BLaER1 (cell line): Measurements from ENCODE around the gene OCIAD1.

Experiments
- H3K27ac ChIP-seq: shearing (Covaris generic); formaldehyde crosslinking; 2 replicates; pipeline ENCODE4 v1.8.1; 2022
- H3K27me3 ChIP-seq: shearing (Covaris generic); formaldehyde crosslinking; 2 replicates; pipeline ENCODE4 v1.8.1; 2022
- H3K36me3 ChIP-seq: shearing (Covaris generic); formaldehyde crosslinking; 2 replicates; pipeline ENCODE4 v1.8.1; 2022
- H3K4me1 ChIP-seq: shearing (Covaris generic); formaldehyde crosslinking; 2 replicates; pipeline ENCODE4 v1.8.1; 2022
- H3K4me2 ChIP-seq: shearing (Covaris generic); formaldehyde crosslinking; 2 replicates; pipeline ENCODE4 v1.8.1; 2022
- H3K4me3 ChIP-seq: shearing (Covaris generic); formaldehyde crosslinking; 2 replicates; pipeline ENCODE4 v1.8.1; 2022
- H3K9ac ChIP-seq: shearing (Covaris generic); formaldehyde crosslinking; 2 replicates; pipeline ENCODE4 v1.8.1; 2022
- H3K9me3 ChIP-seq: shearing (Covaris generic); formaldehyde crosslinking; 2 replicates; pipeline ENCODE4 v1.8.1; 2022
- H4K20me1 ChIP-seq: shearing (Covaris generic); formaldehyde crosslinking; 2 replicates; pipeline ENCODE4 v1.8.1; 2022
- Cebpa-rat ChIP-seq: shearing (Covaris generic); IDR thresholded peaks from 2 replicates; pipeline ENCODE4 v1.8.1; 2022

Gene OCIAD1, protein sequence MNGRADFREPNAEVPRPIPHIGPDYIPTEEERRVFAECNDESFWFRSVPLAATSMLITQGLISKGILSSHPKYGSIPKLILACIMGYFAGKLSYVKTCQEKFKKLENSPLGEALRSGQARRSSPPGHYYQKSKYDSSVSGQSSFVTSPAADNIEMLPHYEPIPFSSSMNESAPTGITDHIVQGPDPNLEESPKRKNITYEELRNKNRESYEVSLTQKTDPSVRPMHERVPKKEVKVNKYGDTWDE

DNA sequence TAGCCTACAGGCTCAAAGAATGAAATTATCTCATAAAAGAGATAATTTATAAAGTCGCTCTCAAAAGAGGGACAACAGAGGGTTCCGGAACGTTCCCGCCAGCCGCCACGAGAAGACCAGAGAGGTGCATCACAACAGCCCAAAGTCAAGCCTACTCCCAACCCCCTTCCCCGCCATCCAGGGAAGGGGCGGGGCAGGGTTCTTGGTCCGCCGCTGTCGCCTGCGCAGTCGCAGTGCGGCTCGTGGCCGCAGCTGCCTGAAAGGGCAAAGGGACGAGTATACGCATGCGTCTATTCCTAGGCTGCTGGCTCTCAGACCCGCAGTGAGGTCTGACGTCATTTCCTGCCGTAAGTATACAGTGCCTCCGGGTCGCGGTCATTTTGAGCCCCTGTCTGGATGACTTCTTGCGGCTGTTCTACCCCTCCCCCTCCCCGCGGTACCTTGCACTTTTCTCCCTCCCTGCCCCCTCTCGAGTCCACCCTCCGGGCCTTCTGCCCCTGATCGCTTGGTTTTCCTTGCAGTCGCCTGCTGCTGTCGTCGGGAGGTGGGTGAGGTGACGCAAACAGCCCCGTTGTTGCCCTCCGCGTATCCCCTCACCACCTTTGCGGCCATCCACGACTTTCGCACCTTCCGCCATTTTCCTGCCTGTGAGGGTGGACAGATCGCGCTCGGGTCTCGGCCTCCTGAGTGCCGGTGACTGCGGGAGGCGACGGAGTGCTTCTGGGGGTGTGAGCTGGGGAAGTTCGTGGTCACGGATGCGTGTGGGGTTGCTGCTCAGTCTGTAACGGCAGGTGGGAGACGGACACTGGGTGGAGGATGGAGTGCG lies at the start of gene OCIAD1:
Gene OCIAD1, plus strand, starts transcription at position 383 of the 826 bp plus-strand sequence. CDS start 1,537 bp downstream, outside the sequence.
- Histone ChIP-seq H3K36me3 (peaks cover 29% of the 10 kb centered on the region), H3K9me3 (peaks cover 16% of the 10 kb centered on the region; the same call in 1 of the 2 replicates), H3K4me2 (peak within 1 kb of the TSS; percentile 89), H4K20me1 (no peaks in the 10 kb centered on the region), H3K27ac (peak within 1 kb of the TSS; percentile 98), H3K4me1 (peaks cover 18% of the 10 kb centered on the region), H3K4me3 (peak within 1 kb of the TSS; percentile 89), H3K9ac (peak within 1 kb of the TSS; percentile 98), H3K27me3 (no peaks in the 10 kb centered on the region)
- TF ChIP-seq Cebpa-rat = no peak

DNA sequence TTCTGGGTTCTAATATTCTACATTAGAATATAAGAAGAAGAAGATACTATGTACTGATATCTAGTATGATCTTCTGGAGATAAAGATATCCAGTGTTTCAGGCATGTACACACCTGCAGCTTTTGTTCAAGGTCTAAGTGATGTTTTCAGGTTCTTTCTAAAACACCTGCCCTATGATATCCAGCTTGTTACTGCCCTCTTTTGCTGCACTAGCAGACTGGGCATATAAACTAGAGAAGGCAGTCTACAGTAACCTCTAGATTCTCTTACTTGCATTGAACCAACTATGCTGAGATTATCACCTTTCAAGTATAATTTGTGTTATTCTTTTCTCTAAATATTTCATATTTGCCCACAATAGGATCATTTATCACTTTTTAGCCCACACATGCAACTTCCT lies 48.9 kb upstream of the OCIAD1 start:
- Histone ChIP-seq H3K27me3 (no peaks in the 10 kb centered on the region), H3K4me2 (no peak overlapping the region), H4K20me1 (peaks cover 28% of the 10 kb centered on the region), H3K9me3 (no peaks in the 10 kb centered on the region), H3K36me3 (no peaks in the 10 kb centered on the region), H3K27ac (no peak overlapping the region), H3K4me1 (peaks cover 21% of the 10 kb centered on the region), H3K4me3 (no peak overlapping the region), H3K9ac (no peak overlapping the region)
- TF ChIP-seq Cebpa-rat = no peak

DNA sequence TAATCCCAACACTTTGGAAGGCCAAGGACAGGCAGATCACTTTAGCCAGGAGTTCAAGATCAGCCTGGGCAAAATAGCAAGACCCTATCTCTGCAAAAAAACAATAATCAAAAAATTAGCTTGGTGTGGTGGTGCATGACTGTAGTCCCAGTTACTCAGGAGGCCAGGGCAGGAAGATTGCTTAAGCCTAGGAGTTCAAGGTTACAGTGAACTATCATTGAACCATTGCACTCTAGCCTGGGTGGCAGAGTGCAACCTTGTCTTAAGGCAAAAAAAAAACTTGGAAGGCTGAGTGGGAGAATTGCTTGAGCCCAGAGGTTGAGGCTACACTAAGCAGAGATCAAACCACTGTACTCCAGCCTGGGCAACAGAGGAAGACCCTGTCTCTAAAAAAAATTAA lies 45.6 kb upstream of the OCIAD1 start:
- Histone ChIP-seq H4K20me1 (no peaks in the 10 kb centered on the region), H3K4me1 (peaks cover 8% of the 10 kb centered on the region), H3K4me2 (no peak overlapping the region), H3K9ac (no peak overlapping the region), H3K27me3 (no peaks in the 10 kb centered on the region), H3K9me3 (no peaks in the 10 kb centered on the region), H3K36me3 (no peaks in the 10 kb centered on the region), H3K27ac (no peak overlapping the region), H3K4me3 (no peak overlapping the region)
- no peak for TF ChIP-seq Cebpa-rat

DNA sequence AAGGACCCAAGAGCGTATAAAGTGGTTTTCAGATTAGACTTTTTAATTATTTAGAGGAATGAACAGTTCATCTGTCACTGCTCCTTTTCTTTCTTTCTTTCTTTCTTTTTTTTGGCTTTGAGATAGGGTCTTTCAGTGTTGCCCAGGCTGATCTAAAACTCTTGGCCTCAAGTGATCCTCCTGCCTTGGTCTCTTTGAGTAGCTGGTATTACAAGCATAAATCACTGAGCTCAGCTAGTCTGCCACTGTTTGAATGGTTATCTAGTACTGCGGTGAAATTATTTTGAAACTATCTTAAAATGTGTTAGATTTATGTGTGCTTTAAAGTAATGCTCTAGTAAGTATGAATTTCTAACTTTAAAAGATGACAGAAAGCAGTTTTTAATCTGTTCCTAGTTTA lies 44.3 kb upstream of the OCIAD1 start:
- H3K36me3 ChIP-seq = no peaks in the 10 kb centered on the region
- no peaks in the 10 kb centered on the region for H4K20me1 ChIP-seq
- TF ChIP-seq Cebpa-rat = no peak
- no peak overlapping the region for H3K9ac ChIP-seq
- H3K4me2 ChIP-seq = no peak overlapping the region
- no peak overlapping the region for H3K4me3 ChIP-seq
- H3K27me3 ChIP-seq = no peaks in the 10 kb centered on the region
- H3K9me3 ChIP-seq = no peaks in the 10 kb centered on the region
- peaks cover under 1% of the 10 kb centered on the region; the same call in 1 of the 2 replicates for H3K4me1 ChIP-seq
- H3K27ac ChIP-seq = no peak overlapping the region

DNA sequence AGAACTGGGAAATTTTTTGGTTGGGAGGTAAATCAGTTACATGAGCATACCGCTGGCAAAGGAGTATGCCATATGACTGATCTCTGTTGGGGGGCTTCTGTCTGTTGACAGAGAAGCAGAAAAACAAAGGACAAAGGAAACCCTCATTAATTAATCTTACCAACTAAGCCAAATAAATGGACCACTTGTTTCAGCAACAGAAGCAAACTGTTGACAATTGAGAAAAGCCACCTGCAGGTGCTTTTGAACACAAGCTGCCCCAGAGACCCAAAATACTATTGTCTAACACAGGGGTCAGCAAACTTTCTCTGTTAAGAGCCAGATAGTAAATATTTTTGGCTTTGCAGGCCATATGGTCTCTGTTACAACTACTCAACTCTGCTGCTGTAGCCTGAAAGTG lies 43.8 kb upstream of the OCIAD1 start:
- no peaks in the 10 kb centered on the region for H3K4me1 ChIP-seq
- H4K20me1 ChIP-seq = no peaks in the 10 kb centered on the region
- H3K4me3 ChIP-seq = no peak overlapping the region
- H3K27me3 ChIP-seq = no peaks in the 10 kb centered on the region
- no peak overlapping the region for H3K9ac ChIP-seq
- H3K36me3 ChIP-seq = no peaks in the 10 kb centered on the region
- H3K27ac ChIP-seq = no peak overlapping the region
- TF ChIP-seq Cebpa-rat = no peak
- no peak overlapping the region for H3K4me2 ChIP-seq
- H3K9me3 ChIP-seq = no peaks in the 10 kb centered on the region

DNA sequence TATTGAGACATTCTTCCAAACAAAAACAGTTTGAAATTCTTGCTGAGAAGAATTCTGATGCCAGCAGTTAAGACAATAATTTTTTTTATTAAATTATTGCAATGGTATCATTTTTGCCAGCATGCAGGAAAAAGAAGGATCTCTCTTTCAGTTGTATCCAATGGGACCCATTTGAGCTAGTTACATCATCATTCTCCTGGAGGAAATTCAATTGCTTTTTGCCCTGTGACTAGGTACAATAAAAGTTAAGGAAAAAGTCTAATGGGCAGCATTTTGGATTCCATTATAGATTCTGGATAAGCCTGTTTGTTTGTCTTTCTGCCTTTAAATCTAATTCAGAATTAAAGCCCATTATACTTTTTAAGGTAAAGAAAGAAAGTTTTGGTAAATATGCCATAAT lies 40.3 kb upstream of the OCIAD1 start:
- no peak overlapping the region for H3K27ac ChIP-seq
- H3K4me3 ChIP-seq = no peak overlapping the region
- no peaks in the 10 kb centered on the region for H3K4me1 ChIP-seq
- no peak for TF ChIP-seq Cebpa-rat
- H3K27me3 ChIP-seq = no peaks in the 10 kb centered on the region
- no peaks in the 10 kb centered on the region for H3K36me3 ChIP-seq
- no peaks in the 10 kb centered on the region for H3K9me3 ChIP-seq
- no peaks in the 10 kb centered on the region for H4K20me1 ChIP-seq
- no peak overlapping the region for H3K9ac ChIP-seq
- no peak overlapping the region for H3K4me2 ChIP-seq

DNA sequence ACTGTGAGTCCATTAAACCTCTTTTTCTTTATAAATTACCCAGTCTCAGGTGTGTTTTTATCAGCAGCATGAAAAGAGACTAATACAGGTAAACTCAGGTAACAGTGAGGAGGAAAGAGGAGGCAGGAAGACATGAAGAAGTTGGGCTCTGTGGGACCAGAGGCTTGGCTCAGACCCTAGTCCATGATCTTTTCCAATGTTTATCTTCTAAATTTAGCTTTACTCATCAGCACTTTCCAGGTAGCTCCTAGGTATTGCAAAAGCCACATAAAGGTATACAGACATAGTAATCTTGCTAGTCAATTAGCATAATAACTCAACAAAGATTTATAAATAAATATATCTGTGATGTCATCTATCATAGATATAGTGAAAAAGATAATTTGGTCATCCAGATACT lies 39.6 kb upstream of the OCIAD1 start:
- H3K27me3 ChIP-seq = no peaks in the 10 kb centered on the region
- H3K4me2 ChIP-seq = no peak overlapping the region
- no peaks in the 10 kb centered on the region for H3K36me3 ChIP-seq
- no peaks in the 10 kb centered on the region for H3K4me1 ChIP-seq
- no peaks in the 10 kb centered on the region for H4K20me1 ChIP-seq
- no peak overlapping the region for H3K27ac ChIP-seq
- no peak for TF ChIP-seq Cebpa-rat
- no peak overlapping the region for H3K9ac ChIP-seq
- no peaks in the 10 kb centered on the region for H3K9me3 ChIP-seq
- H3K4me3 ChIP-seq = no peak overlapping the region

DNA sequence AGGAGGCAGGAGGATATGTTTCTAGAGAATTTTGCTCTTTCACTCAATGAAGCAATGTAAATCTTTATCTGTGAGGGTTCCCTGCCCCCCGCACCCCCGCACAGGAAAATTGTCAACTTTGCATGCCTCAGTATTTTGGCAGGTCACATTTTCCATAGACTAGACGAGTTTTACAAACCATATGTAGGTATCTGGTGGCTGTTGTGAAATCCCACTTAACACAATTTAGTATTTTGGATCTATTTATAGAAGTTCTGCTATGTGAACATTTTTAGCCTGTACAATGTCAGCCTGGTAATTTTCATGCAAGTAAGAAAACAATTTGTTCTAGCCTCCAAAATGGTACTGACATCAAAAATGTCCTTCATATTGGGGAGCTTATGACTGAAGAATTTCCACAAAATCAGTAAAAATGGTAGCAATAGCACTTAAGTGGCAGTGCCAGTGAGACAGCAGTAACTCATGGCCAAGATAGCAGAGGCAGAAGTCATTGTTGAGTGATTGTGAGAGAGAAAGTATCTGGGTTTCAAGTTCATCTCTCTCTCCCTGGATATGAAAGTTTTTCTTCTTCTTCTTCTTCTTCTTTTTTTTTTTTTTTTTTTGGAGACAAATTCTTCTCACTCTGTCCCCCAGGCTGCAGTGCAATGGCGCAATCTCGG lies 38.4 kb upstream of the OCIAD1 start:
- Histone ChIP-seq H3K9ac (no peak overlapping the region), H3K27ac (no peak overlapping the region), H3K4me1 (no peaks in the 10 kb centered on the region), H3K4me2 (no peak overlapping the region), H3K4me3 (no peak overlapping the region), H3K9me3 (no peaks in the 10 kb centered on the region), H3K27me3 (no peaks in the 10 kb centered on the region), H3K36me3 (no peaks in the 10 kb centered on the region), H4K20me1 (no peaks in the 10 kb centered on the region)
- no peak for TF ChIP-seq Cebpa-rat

DNA sequence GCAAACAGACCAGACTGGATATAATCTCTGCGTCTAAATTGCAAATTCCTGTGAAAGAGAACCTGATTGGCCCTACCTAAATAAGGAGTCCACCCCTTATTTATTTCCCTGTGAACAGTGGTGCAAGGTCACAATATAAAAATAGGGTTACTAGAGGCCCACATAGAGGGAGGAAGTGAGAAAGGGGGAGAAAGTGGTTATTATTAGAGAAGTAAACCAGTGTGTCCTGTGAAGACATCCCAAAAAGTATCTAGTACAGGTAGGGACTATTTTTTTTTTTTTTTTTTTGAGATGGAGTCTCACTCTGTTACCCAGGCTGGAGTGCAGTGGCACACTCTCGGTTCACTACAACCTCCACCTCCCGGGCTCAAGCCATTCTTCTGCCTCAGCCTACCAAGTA lies 35.8 kb upstream of the OCIAD1 start:
- Histone ChIP-seq H3K9me3 (no peaks in the 10 kb centered on the region), H3K27me3 (no peaks in the 10 kb centered on the region), H3K4me3 (no peak overlapping the region), H3K9ac (no peak overlapping the region), H4K20me1 (no peaks in the 10 kb centered on the region), H3K36me3 (no peaks in the 10 kb centered on the region), H3K4me1 (no peaks in the 10 kb centered on the region), H3K4me2 (no peak overlapping the region), H3K27ac (no peak overlapping the region)
- TF ChIP-seq Cebpa-rat = no peak
